Transverse colon (tissue), 4 donors: ENCODE measurements around the gene IDH3B.

Source experiments
- EP300 ChIP-seq: sonication (generic); formaldehyde crosslinking; IDR thresholded peaks from one replicate; pipeline ENCODE4 v1.6.1; 2017; ENCODE audit warnings: antibody characterized with exemption, low read depth
- POLR2A ChIP-seq: fragments of 450-650 bp; IDR thresholded peaks from one replicate; pipeline ENCODE4 v1.6.1; 2016; ENCODE audit warnings: antibody characterized with exemption, mild to moderate bottlenecking, moderate library complexity
- POLR2AphosphoS5 ChIP-seq, 3 donors: sonication (generic); formaldehyde crosslinking; IDR thresholded peaks; one replicate each; pipeline ENCODE4 v1.6.1; 2016; ENCODE audit warnings: antibody characterized with exemption in 3 of 3
- TF ChIP-seq, protein P1 (sequence below), 5 experiments: fragments of 200-600 bp in 3 of 5; fragments of 450-650 bp in 2 of 5; sonication (generic) in 3 of 5; IDR thresholded peaks; 1 replicate in 2 of 5; 2 replicates in 3 of 5; pipeline ENCODE4 v1.5.1; 2016 to 2017; ENCODE audit warnings: antibody characterized with exemption in 5 of 5, inconsistent platforms in 3 of 5, mild to moderate bottlenecking in 2 of 5, moderate library complexity in 1 of 5

GRCh38 chr20:2705931-2706645 lies 42.1 kb upstream of the IDH3B start:
- TF ChIP-seq POLR2A (no peak), EP300 (no peak), POLR2AphosphoS5 (IDR thresholded peaks at IDR 0.05) (no peak)
- TF ChIP-seq, protein P1, sequence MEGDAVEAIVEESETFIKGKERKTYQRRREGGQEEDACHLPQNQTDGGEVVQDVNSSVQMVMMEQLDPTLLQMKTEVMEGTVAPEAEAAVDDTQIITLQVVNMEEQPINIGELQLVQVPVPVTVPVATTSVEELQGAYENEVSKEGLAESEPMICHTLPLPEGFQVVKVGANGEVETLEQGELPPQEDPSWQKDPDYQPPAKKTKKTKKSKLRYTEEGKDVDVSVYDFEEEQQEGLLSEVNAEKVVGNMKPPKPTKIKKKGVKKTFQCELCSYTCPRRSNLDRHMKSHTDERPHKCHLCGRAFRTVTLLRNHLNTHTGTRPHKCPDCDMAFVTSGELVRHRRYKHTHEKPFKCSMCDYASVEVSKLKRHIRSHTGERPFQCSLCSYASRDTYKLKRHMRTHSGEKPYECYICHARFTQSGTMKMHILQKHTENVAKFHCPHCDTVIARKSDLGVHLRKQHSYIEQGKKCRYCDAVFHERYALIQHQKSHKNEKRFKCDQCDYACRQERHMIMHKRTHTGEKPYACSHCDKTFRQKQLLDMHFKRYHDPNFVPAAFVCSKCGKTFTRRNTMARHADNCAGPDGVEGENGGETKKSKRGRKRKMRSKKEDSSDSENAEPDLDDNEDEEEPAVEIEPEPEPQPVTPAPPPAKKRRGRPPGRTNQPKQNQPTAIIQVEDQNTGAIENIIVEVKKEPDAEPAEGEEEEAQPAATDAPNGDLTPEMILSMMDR (IDR thresholded peaks at IDR 0.05) = no peak
